HUDEP-2 (cell line): ENCODE results near the gene DUSP19.
"Not testable (repeated sequence)": the region's sequence is repeated elsewhere in the genome, so short reads cannot be mapped to it uniquely, and the experiment has no call there.

Experiments
- DNase-seq, 76 experiments: peaks; one replicate each; lab custom pipeline; 2025; ENCODE audit not compliant: unreplicated experiment in 76 of 76; lab: John Stamatoyannopoulos, UW

Gene DUSP19, protein sequence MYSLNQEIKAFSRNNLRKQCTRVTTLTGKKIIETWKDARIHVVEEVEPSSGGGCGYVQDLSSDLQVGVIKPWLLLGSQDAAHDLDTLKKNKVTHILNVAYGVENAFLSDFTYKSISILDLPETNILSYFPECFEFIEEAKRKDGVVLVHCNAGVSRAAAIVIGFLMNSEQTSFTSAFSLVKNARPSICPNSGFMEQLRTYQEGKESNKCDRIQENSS

GRCh38 chr2:183078464-183079138 is at the start of gene DUSP19:
Gene DUSP19 (plus strand): TSS chr2:183078747. CDS start chr2:183078934, 187 bp downstream.
- DNase-seq = peak in 75 of 76 experiments; percentile 26 to 94 (median 82)

DNA sequence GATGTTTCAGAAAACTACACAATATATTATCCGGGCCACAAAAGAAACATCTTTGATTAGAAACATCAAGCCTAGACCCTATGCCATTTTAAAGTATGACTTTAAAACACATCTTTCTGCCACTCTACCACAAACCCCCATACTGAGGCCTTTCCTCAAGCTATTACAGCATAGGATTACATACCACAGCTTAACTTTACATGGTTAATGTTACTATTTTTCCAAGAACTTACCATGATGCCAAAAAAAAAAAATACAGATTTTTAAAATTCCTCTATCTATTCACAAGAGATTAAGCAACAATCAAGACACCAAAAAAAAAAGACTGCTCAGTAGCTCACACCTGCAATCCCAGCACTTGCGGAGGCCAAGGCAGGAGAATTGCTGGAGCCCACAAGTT is 49.3 kb upstream of the DUSP19 start:
- no peak for DNase-seq

DNA sequence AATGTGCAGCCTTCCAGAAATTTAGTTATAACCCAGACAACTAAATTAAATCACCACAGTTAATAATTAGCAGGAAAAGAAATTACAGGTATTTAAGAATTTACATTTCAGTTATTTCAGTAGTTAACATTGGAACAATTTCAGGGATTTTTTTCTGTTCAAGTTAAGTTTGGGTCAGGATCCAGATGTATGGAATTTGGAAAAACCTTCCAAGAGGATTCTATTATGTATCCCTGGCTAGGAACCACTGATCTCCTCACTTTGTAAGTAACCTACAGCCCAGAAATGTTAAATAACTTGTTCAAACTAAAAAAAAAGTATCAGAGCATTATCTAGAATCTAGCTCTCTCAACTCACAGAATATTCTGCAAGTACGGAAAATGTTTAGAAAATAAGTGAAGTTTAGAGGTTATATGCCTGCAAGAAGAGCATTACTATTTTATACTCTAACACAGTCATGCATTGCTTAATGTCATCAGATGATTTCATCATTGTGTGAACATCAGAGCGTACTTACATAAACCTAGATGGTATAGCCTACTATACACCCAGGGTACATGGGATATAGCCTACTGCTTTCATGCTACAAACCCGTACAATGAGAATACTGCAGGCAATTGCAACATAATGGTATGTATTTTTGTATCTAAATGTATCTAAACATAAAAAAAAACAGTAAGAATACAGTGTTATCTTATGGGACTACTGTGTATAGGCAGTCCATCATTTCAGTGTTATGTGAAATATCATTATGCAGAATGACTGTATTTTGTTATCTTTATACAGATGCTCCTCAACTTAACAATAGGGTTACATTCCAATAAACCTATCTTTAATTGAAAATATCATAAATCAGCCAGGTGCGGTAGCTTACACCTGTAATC is 46.4 kb upstream of the DUSP19 start:
- DNase-seq = no peak

DNA sequence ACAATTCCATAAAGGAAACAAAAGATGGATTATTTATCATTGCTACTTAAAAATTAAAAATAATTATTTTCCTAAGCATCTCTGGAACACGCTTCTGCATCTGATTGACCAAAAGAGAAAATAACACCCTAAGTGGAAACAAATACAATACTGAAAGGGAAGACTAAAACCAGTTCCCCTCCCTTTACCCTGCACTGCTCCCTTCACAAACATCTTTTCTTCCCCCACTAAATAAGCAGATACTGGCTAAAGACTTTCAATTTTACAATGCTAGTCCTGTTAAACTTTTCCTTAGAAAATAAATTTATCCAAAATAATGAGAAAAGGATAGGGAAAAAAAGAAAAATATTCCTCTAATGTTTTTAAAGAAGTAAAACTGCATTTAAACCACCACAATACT is 44.6 kb upstream of the DUSP19 start:
- DNase-seq = no peak

- no peak for DNase-seq
Measured at GRCh38 chr2:183034806-183035205, 43.7 kb upstream of the DUSP19 start.

DNA sequence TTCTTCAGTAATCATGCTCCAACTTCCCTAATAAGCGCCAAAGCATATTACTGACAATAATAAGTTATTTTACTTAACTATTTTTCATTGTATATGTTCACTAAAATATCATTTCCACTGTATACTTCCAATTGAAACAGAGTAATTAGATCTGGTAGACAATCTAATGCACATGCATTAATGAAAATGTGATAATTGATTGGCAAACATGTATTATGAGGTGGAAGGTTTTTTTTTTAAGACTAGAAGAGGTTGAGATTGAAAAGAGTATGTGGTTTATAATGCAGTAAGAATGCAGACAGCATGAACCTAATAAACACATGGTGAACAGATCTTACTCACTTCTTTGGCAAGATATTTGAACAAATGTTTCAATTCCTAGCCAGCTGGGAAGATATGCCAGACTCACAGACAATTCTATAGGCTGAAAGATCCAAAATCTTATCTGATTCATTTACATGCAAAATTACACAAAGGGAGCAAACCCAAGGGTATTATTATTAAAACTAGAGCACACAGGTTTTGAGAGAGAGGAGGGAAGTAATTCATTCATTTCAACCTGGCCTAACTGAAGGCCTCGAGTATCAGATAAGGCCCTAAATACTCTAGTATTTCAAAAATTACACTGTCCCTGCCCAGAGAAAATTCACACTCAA is 43.1 kb upstream of the DUSP19 start:
- peak in 4 of 76 experiments; percentile 10 to 54 (median 35) for DNase-seq

- peak in 4 of 76 experiments; percentile 5 to 50 (median 22) for DNase-seq
Measured at GRCh38 chr2:183035954-183036669, 42.4 kb upstream of the DUSP19 start.

- peak in 1 of 76 experiments; percentile 18 for DNase-seq
Measured at GRCh38 chr2:183037074-183037552, 41.4 kb upstream of the DUSP19 start.

DNA sequence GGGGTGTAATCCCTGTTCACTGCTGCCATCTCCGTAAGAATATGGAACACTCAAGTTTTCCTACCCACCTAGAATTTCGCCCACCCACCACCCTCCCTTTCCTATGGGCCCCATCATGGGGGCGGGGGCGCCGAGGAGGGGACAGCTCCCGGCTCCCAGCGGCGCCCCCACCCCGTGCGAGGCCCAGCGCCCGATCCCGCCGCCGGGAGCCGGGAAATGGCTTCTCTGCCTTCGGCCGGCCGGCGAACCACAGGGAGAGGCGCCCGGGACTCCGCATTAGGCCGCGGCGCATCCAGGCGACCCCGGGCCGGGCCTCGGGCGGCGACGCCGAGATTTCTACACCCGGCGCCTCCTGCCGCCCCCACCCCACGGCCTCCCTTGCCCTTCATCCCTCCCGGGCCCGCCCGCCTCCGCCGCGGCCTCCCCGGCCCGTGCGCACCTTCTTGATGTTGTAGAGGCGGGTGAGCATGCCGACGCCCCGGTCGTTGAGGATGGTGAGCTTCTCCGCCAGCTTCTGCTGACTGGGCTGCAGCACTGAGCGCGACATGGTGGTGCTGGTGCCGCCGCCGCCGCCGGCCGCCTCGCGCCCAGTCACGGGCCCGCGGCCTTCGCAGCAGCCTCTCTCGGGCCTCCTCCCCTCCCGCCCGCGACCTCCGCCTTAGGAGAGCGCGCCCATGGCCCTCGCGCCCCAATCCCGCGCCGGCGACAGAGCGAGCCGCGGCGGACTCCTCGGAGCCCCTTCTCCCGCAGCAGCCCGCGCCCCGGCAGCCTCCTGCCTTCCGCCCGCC is 40.8 kb upstream of the DUSP19 start:
- peak in 27 of 76 experiments; percentile 17 to 77 (median 57) for DNase-seq

DNA sequence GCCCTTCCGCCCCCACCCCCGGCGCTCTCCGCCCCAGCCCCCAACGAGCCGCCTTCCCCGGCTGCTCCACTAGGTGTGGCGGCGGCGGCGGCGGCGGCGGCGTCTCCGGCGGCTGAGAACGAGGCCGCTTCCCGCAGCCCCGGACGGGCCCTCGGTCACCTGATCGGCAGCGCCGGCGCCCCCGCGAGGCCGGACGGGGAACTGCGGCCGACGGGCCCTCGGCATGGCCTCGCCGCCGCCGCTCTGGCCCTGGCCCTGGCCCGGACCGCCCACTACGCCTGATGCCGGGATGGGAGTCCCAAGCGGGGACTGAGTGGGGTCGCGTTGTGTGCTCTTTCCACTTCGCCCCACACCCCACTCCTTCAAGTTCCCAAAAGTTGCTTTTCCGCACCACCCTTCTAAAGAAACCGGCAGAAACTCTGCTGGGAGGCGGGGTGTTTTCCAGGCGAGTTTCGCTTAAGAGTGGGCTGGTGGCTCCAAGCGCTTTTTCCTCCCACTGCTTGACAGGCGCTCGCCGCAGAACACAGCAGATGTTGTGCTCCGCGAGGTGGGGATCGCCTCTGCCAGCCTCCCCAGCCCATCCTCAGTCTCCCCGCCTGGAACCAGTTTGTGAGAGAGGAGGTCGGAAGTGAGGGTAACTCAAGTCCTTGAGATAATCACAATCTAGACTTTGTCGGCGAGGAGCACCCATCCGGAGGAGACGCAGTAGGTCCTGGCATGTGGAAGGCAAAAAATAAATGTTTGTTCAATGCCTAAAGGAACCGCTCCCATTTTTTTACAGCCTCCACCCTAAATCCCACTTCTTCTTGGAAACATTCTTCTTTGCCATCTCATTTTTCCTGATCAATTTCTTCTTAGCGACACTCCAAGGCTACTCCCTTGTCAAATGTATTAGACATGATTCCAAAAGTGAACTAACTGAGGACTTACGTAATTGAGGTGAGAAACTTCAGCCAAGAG is 39.9 kb upstream of the DUSP19 start, which contains the start of gene NCKAP1:
Gene NCKAP1 (minus strand): TSS at position 117 of the 960 bp plus-strand sequence. CDS start 358 bp downstream, outside the sequence.
- peak in 73 of 76 experiments; percentile 11 to 93 (median 81) for DNase-seq

DNA sequence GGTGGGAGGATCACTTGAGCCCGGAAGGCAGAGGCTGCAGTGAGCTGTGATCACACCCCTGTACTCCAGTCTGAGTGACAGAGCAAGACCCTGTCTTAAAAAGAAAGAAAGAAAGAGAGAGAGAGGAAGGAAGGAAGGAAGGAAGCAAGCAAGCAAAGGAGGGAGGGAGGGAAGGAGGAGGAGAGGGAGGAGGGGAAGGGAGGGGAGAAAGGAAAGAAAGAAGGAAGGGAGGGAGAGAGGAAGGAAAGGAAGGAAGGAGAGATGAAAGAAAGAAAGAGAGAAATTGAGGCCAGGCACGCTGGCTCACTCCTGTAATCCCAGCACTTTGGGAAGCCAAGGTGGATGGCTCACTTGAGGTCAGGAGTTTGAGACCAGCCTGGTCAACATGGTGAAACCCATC is 37.9 kb upstream of the DUSP19 start:
- no peak for DNase-seq

- not testable (repeated sequence) for DNase-seq
Measured at GRCh38 chr2:183043580-183043979, 35.0 kb upstream of the DUSP19 start.

- not testable (repeated sequence) for DNase-seq
Measured at GRCh38 chr2:183047486-183048125, 30.9 kb upstream of the DUSP19 start.

DNA sequence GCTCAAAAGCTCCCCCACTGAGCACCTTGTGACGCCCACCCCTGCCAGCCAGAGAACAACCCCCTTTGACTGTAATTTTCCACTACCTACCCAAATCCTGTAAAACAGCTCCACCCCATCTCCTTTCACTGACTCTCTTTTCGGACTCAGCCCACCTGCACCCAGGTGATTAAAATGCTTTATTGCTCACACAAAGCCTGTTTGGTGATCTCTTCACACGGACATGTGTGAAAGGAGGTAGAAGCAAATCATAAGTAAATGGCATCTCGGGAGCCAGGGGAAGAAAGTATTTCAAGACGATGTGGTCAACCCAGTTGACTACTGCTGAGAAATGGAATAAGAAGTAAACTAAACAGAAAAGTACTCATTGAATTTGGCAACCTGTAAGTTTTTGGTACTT is 29.1 kb upstream of the DUSP19 start:
- DNase-seq = no peak

GRCh38 chr2:183057333-183057985 is 21.1 kb upstream of the DUSP19 start:
- no peak for DNase-seq

GRCh38 chr2:183059561-183059960 is 19.0 kb upstream of the DUSP19 start:
- no peak for DNase-seq
